WTC11 (cell line): ENCODE data around the gene RSU1. TPM values are rescaled to one million over a fixed set of nuclear protein-coding genes. Genes with fewer than 3 reads are reported as not detected.

ENCODE experiments used
- ATAC-seq: fragments of 200-7000 bp; cut with Tn5 transposase; 2 replicates; pipeline ENCODE4 v1.10.0; 2021; ENCODE audit warnings: mild to moderate bottlenecking, moderate library complexity
- CTCF ChIA-PET: fragments of 300-600 bp; sonication (Branson Sonifier 250); formaldehyde crosslinking; loops from one replicate; lab custom pipeline; 2021; ENCODE audit warnings: antibody characterized with exemption; lab: Charles Lee
- POLR2A ChIA-PET: fragments of 350-600 bp; sonication (Branson Sonifier 250); formaldehyde crosslinking; loops from one replicate; lab custom pipeline; 2021; ENCODE audit warnings: antibody characterized with exemption; lab: Charles Lee
- DNase-seq: peaks from one replicate; pipeline ENCODE4 v3.0.0; 2021; ENCODE audit warnings: low spot score
- H3K27ac Mint-ChIP-seq: 2 replicates; pipeline ENCODE4 v1.8.0; 2021; ENCODE audit warnings: mixed read lengths
- H3K27me3 Mint-ChIP-seq: 2 replicates; pipeline ENCODE4 v1.8.0; 2021; ENCODE audit warnings: low read depth, mild to moderate bottlenecking, moderate library complexity, mixed read lengths
- H3K36me3 Mint-ChIP-seq: 2 replicates; pipeline ENCODE4 v1.8.0; 2021; ENCODE audit warnings: mixed read lengths
- H3K4me1 Mint-ChIP-seq: 2 replicates; pipeline ENCODE4 v1.8.0; 2022; ENCODE audit warnings: mixed read lengths
- H3K4me3 Mint-ChIP-seq: 2 replicates; pipeline ENCODE4 v1.8.0; 2021; ENCODE audit warnings: mild to moderate bottlenecking, moderate library complexity, mixed read lengths
- H3K9me3 Mint-ChIP-seq: 2 replicates; pipeline ENCODE4 v1.8.0; 2021; ENCODE audit warnings: mixed read lengths
- EMX1 ChIP-seq: fragments of 250-450 bp; sonication (Bioruptor Pico); IDR thresholded peaks from 2 replicates; pipeline ENCODE4 v1.8.0; 2021; ENCODE audit warnings: mild to moderate bottlenecking
- IRF2 ChIP-seq: sonication (generic); formaldehyde crosslinking; IDR thresholded peaks from 2 replicates; pipeline ENCODE4 v1.8.0; 2022; ENCODE audit warnings: low read depth, missing genetic modification reagents, borderline replicate concordance
- NR1H2 ChIP-seq: sonication (generic); formaldehyde crosslinking; IDR thresholded peaks from 2 replicates; pipeline ENCODE4 v1.9.0; 2021; ENCODE audit warnings: mild to moderate bottlenecking, moderate library complexity, missing genetic modification reagents
- NR2C2 ChIP-seq: sonication (generic); formaldehyde crosslinking; IDR thresholded peaks from 2 replicates; pipeline ENCODE4 v1.8.0; 2022; ENCODE audit warnings: mild to moderate bottlenecking, missing genetic modification reagents
- NR3C1 ChIP-seq: sonication (generic); formaldehyde crosslinking; conservative IDR thresholded peaks from 2 replicates; pipeline ENCODE4 v1.8.1; 2023; ENCODE audit warnings: low read depth, mild to moderate bottlenecking, missing genetic modification reagents
- RORB ChIP-seq: fragments of 250-450 bp; sonication (Bioruptor Pico); IDR thresholded peaks from 2 replicates; pipeline ENCODE4 v1.9.0; 2021; ENCODE audit warnings: mild to moderate bottlenecking
- SMAD3 ChIP-seq: sonication (generic); formaldehyde crosslinking; IDR thresholded peaks from 2 replicates; pipeline ENCODE4 v1.8.0; 2022; ENCODE audit warnings: missing genetic modification reagents, mild to moderate bottlenecking, borderline replicate concordance
- TEAD1 ChIP-seq: sonication (generic); formaldehyde crosslinking; IDR thresholded peaks from 2 replicates; pipeline ENCODE4 v1.8.0; 2022; ENCODE audit warnings: mild to moderate bottlenecking, missing genetic modification reagents
- ZNF138 ChIP-seq: sonication (generic); formaldehyde crosslinking; conservative IDR thresholded peaks from 2 replicates; pipeline ENCODE4 v1.8.1; 2022; ENCODE audit warnings: mild to moderate bottlenecking, moderate library complexity, missing genetic modification reagents
- ZNF423 ChIP-seq: fragments of 250-450 bp; sonication (Bioruptor Pico); IDR thresholded peaks from 2 replicates; pipeline ENCODE4 v2.1.2; 2022; ENCODE audit warnings: mild to moderate bottlenecking, moderate library complexity
- ZNF512 ChIP-seq: sonication (generic); formaldehyde crosslinking; IDR thresholded peaks from 2 replicates; pipeline ENCODE4 v1.8.1; 2022; ENCODE audit warnings: missing genetic modification reagents, borderline replicate concordance
- total RNA-seq: library from RNA; stranded (reverse); gene quantifications from 3 replicates; pipeline ENCODE4 v1.2.3, GENCODE V29; 2021
- TF ChIP-seq, protein P1 (sequence below): sonication (generic); formaldehyde crosslinking; IDR thresholded peaks from 2 replicates; pipeline ENCODE4 v1.8.1; 2022; ENCODE audit warnings: mild to moderate bottlenecking, missing genetic modification reagents, moderate library complexity, borderline replicate concordance
- TF ChIP-seq, protein P2 (sequence below): fragments of 250-450 bp; sonication (Bioruptor Pico); IDR thresholded peaks from 2 replicates; pipeline ENCODE4 v2.1.2; 2022; ENCODE audit warnings: mild to moderate bottlenecking, moderate library complexity
- TF ChIP-seq, protein P3 (sequence below): sonication (generic); formaldehyde crosslinking; IDR thresholded peaks from 2 replicates; pipeline ENCODE4 v1.8.1; 2023; ENCODE audit warnings: mild to moderate bottlenecking, missing genetic modification reagents
- TF ChIP-seq, protein P4 (sequence below): fragments of 250-450 bp; sonication (Bioruptor Pico); IDR thresholded peaks from 2 replicates; pipeline ENCODE4 v1.9.0; 2021; ENCODE audit warnings: mild to moderate bottlenecking
- TF ChIP-seq, protein P5 (sequence below): sonication (generic); formaldehyde crosslinking; IDR thresholded peaks from 2 replicates; pipeline ENCODE4 v1.8.0; 2022; ENCODE audit warnings: mild to moderate bottlenecking, missing genetic modification reagents
- TF ChIP-seq, protein P6 (sequence below): sonication (generic); formaldehyde crosslinking; IDR thresholded peaks from 2 replicates; pipeline ENCODE4 v1.8.0; 2022; ENCODE audit warnings: missing genetic modification reagents
- TF ChIP-seq, protein P7 (sequence below): sonication (generic); formaldehyde crosslinking; IDR thresholded peaks from 2 replicates; pipeline ENCODE4 v1.8.1; 2023; ENCODE audit warnings: mild to moderate bottlenecking, missing genetic modification reagents, moderate library complexity

Gene RSU1
- total RNA-seq, 1 experiment from 2014 or later: 46.4 TPM

DNA sequence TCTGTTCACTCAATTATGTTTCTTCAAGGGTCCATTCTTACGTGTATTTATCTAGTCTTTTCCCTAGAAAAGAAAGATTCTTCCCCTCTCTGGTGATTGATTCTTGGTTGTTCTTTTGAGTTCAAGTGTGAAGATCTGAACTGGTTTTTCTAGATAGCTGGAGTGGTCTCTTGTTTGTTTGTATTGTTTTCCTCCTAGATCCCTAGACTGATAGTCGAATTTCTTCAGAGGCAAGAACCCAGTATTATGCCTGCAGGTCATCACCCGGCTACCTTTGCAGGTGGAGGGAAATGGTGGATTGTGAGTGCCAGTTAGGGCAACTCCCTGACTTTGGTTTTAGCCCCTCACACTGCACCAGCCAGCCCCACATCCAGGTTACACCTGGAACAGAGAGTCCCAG, 2.2 kb upstream of the RSU1 start:
- ATAC-seq (no peak), DNase-seq (no peak)
- Mint-ChIP-seq H3K9me3 (peaks cover 30% of the 10 kb centered on the region), H3K36me3 (peaks cover 27% of the 10 kb centered on the region), H3K4me3 (no peak overlapping the region), H3K27ac (no peak overlapping the region), H3K27me3 (peaks cover 31% of the 10 kb centered on the region), H3K4me1 (peaks cover 9% of the 10 kb centered on the region)
- ChIA-PET CTCF (no interaction called here), POLR2A (no interaction called here)
- TF ChIP-seq NR3C1 (CRISPR knock-in tag): no peak
- TF ChIP-seq ZNF423 (CRISPR knock-in tag): no peak
- TF ChIP-seq, protein P1, sequence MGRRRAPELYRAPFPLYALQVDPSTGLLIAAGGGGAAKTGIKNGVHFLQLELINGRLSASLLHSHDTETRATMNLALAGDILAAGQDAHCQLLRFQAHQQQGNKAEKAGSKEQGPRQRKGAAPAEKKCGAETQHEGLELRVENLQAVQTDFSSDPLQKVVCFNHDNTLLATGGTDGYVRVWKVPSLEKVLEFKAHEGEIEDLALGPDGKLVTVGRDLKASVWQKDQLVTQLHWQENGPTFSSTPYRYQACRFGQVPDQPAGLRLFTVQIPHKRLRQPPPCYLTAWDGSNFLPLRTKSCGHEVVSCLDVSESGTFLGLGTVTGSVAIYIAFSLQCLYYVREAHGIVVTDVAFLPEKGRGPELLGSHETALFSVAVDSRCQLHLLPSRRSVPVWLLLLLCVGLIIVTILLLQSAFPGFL: no peak
- TF ChIP-seq, protein P2, sequence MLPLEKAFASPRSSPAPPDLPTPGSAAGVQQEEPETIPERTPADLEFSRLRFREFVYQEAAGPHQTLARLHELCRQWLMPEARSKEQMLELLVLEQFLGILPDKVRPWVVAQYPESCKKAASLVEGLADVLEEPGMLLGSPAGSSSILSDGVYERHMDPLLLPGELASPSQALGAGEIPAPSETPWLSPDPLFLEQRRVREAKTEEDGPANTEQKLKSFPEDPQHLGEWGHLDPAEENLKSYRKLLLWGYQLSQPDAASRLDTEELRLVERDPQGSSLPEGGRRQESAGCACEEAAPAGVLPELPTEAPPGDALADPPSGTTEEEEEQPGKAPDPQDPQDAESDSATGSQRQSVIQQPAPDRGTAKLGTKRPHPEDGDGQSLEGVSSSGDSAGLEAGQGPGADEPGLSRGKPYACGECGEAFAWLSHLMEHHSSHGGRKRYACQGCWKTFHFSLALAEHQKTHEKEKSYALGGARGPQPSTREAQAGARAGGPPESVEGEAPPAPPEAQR (CRISPR knock-in tag): no peak
- TF ChIP-seq IRF2 (CRISPR knock-in tag): no peak
- no peak for TF ChIP-seq ZNF138
- TF ChIP-seq, protein P3, sequence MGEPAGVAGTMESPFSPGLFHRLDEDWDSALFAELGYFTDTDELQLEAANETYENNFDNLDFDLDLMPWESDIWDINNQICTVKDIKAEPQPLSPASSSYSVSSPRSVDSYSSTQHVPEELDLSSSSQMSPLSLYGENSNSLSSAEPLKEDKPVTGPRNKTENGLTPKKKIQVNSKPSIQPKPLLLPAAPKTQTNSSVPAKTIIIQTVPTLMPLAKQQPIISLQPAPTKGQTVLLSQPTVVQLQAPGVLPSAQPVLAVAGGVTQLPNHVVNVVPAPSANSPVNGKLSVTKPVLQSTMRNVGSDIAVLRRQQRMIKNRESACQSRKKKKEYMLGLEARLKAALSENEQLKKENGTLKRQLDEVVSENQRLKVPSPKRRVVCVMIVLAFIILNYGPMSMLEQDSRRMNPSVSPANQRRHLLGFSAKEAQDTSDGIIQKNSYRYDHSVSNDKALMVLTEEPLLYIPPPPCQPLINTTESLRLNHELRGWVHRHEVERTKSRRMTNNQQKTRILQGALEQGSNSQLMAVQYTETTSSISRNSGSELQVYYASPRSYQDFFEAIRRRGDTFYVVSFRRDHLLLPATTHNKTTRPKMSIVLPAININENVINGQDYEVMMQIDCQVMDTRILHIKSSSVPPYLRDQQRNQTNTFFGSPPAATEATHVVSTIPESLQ: no peak
- TF ChIP-seq NR2C2 (CRISPR knock-in tag): no peak
- TF ChIP-seq, protein P4, sequence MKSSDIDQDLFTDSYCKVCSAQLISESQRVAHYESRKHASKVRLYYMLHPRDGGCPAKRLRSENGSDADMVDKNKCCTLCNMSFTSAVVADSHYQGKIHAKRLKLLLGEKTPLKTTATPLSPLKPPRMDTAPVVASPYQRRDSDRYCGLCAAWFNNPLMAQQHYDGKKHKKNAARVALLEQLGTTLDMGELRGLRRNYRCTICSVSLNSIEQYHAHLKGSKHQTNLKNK (CRISPR knock-in tag): no peak
- TF ChIP-seq SMAD3 (CRISPR knock-in tag): no peak
- TF ChIP-seq, protein P5, sequence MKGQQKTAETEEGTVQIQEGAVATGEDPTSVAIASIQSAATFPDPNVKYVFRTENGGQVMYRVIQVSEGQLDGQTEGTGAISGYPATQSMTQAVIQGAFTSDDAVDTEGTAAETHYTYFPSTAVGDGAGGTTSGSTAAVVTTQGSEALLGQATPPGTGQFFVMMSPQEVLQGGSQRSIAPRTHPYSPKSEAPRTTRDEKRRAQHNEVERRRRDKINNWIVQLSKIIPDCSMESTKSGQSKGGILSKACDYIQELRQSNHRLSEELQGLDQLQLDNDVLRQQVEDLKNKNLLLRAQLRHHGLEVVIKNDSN (CRISPR knock-in tag): no peak
- no peak for TF ChIP-seq NR1H2
- no peak for TF ChIP-seq ZNF512
- no peak for TF ChIP-seq RORB (CRISPR knock-in tag)
- TF ChIP-seq, protein P6, sequence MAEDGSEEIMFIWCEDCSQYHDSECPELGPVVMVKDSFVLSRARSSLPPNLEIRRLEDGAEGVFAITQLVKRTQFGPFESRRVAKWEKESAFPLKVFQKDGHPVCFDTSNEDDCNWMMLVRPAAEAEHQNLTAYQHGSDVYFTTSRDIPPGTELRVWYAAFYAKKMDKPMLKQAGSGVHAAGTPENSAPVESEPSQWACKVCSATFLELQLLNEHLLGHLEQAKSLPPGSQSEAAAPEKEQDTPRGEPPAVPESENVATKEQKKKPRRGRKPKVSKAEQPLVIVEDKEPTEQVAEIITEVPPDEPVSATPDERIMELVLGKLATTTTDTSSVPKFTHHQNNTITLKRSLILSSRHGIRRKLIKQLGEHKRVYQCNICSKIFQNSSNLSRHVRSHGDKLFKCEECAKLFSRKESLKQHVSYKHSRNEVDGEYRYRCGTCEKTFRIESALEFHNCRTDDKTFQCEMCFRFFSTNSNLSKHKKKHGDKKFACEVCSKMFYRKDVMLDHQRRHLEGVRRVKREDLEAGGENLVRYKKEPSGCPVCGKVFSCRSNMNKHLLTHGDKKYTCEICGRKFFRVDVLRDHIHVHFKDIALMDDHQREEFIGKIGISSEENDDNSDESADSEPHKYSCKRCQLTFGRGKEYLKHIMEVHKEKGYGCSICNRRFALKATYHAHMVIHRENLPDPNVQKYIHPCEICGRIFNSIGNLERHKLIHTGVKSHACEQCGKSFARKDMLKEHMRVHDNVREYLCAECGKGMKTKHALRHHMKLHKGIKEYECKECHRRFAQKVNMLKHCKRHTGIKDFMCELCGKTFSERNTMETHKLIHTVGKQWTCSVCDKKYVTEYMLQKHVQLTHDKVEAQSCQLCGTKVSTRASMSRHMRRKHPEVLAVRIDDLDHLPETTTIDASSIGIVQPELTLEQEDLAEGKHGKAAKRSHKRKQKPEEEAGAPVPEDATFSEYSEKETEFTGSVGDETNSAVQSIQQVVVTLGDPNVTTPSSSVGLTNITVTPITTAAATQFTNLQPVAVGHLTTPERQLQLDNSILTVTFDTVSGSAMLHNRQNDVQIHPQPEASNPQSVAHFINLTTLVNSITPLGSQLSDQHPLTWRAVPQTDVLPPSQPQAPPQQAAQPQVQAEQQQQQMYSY (CRISPR knock-in tag): no peak
- TF ChIP-seq, protein P7, sequence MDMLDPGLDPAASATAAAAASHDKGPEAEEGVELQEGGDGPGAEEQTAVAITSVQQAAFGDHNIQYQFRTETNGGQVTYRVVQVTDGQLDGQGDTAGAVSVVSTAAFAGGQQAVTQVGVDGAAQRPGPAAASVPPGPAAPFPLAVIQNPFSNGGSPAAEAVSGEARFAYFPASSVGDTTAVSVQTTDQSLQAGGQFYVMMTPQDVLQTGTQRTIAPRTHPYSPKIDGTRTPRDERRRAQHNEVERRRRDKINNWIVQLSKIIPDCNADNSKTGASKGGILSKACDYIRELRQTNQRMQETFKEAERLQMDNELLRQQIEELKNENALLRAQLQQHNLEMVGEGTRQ (CRISPR knock-in tag): no peak
- TF ChIP-seq EMX1 (CRISPR knock-in tag): no peak
- TF ChIP-seq TEAD1 (CRISPR knock-in tag): no peak
